Dedifferentiated amniotic fluid mesenchymal stem cell (primary cell): ENCODE data around the gene NRXN3.

Experiments
- DNase-seq: peaks from one replicate; pipeline ENCODE4 v3.0.0-alpha.2; 2016; ENCODE audit errors: extremely low spot score

Gene NRXN3

GRCh38 chr14:79281244-79282152 lies 1111.3 kb downstream of the NRXN3 start:
- DNase-seq = no peak

GRCh38 chr14:79284621-79285020 lies 1114.4 kb downstream of the NRXN3 start:
- DNase-seq = no peak

GRCh38 chr14:79285263-79285662 lies 1115.1 kb downstream of the NRXN3 start:
- no peak for DNase-seq

- no peak for DNase-seq
Observed at GRCh38 chr14:79287976-79288375, 1117.8 kb downstream of the NRXN3 start.

GRCh38 chr14:79293482-79294177 lies 1123.5 kb downstream of the NRXN3 start:
- DNase-seq = no peak

- no peak for DNase-seq
Observed at GRCh38 chr14:79294499-79294898, 1124.3 kb downstream of the NRXN3 start.

- no peak for DNase-seq
Observed at GRCh38 chr14:79295385-79295784, 1125.2 kb downstream of the NRXN3 start.

GRCh38 chr14:79298373-79298772 lies 1128.2 kb downstream of the NRXN3 start:
- DNase-seq = no peak

GRCh38 chr14:79299162-79299561 lies 1129.0 kb downstream of the NRXN3 start:
- no peak for DNase-seq

GRCh38 chr14:79304279-79304678 lies 1134.1 kb downstream of the NRXN3 start:
- DNase-seq = no peak

- DNase-seq = no peak
Observed at GRCh38 chr14:79306546-79306945, 1136.4 kb downstream of the NRXN3 start.

- DNase-seq = no peak
Observed at GRCh38 chr14:79318371-79318770, 1148.2 kb downstream of the NRXN3 start.

GRCh38 chr14:79320561-79320960 lies 1150.4 kb downstream of the NRXN3 start:
- DNase-seq = no peak

GRCh38 chr14:79321070-79321469 lies 1150.9 kb downstream of the NRXN3 start:
- DNase-seq = no peak

GRCh38 chr14:79325071-79325470 lies 1154.9 kb downstream of the NRXN3 start:
- DNase-seq = no peak

GRCh38 chr14:79325557-79325956 lies 1155.4 kb downstream of the NRXN3 start:
- no peak for DNase-seq

- DNase-seq = no peak
Observed at GRCh38 chr14:79328863-79329262, 1158.7 kb downstream of the NRXN3 start.

- no peak for DNase-seq
Observed at GRCh38 chr14:79331830-79332229, 1161.7 kb downstream of the NRXN3 start.

- DNase-seq = no peak
Observed at GRCh38 chr14:79332504-79333197, 1162.5 kb downstream of the NRXN3 start.

- DNase-seq = no peak
Observed at GRCh38 chr14:79333198-79333546, 1163.0 kb downstream of the NRXN3 start.

GRCh38 chr14:79334272-79334671 lies 1164.1 kb downstream of the NRXN3 start:
- no peak for DNase-seq

- DNase-seq = no peak
Observed at GRCh38 chr14:79337761-79338160, 1167.6 kb downstream of the NRXN3 start.

GRCh38 chr14:79342942-79343341 lies 1172.8 kb downstream of the NRXN3 start:
- DNase-seq = no peak
